ENCODE results near the gene BORCS8. TPM values are rescaled to one million over a fixed set of nuclear protein-coding genes. Genes with fewer than 3 reads are reported as not detected.

Gene BORCS8
- total and polyA plus RNA-seq, 7 experiments from 2014 or later: 21.9 to 48.2 (median 28.1) TPM

- ChIA-PET POLR2A (interaction anchor here (0.6 kb wide), 1 partner anchor 90 kb away, joined by 3 read pairs; no protein-coding TSS in a partner anchor), CTCF (no interaction called here)
- Mint-ChIP-seq H3K9me3 (peaks cover 0 to 5% (median 0%) of the 10 kb centered on the region in 11 donors), H3K4me3 (no peak overlapping the region), H3K27ac (no peak overlapping the region), H3K27me3 (no peaks in the 10 kb centered on the region), H3K36me3 (peaks cover 4 to 23% (median 10%) of the 10 kb centered on the region in 5 donors), H3K4me1 (peaks cover 0 to 7% (median 2%) of the 10 kb centered on the region in 7 donors)
- no peaks in the 10 kb centered on the region for H3K27me3 ChIP-seq (ENCODE audit: control insufficient read depth in 2 of 2, insufficient read depth in 2 of 2, low read length in 2 of 2)
- peaks cover 0 to 14% (median 3%) of the 10 kb centered on the region in 3 experiments for H3K36me3 ChIP-seq (ENCODE audit: control insufficient read depth in 2 of 3, insufficient read depth in 3 of 3, low read length in 3 of 3)
- no peak overlapping the region for H3K27ac ChIP-seq (ENCODE audit: low read depth, low read length)
- no peaks in the 10 kb centered on the region for H3K9me3 ChIP-seq (ENCODE audit: control insufficient read depth in 2 of 3, low read length in 3 of 3)
- ATAC-seq (no peak), DNase-seq (no peak)
- intact Hi-C loops (cut with micrococcal nuclease): no loop called here
- H3K4me1 ChIP-seq (ENCODE audit: control insufficient read depth in 2 of 2, insufficient read depth in 2 of 2, low read length in 2 of 2): no peaks in the 10 kb centered on the region
- no peak overlapping the region for H3K4me3 ChIP-seq (ENCODE audit: low read length)
Observed at GRCh38 chr19:19160461-19161035, 31.4 kb downstream of the BORCS8 start.

- Histone ChIP-seq H3K27ac (ENCODE audit: low read depth, low read length) (no peak overlapping the region), H3K36me3 (ENCODE audit: control insufficient read depth in 2 of 3, insufficient read depth in 3 of 3, low read length in 3 of 3) (peaks cover 0 to 19% (median 3%) of the 10 kb centered on the region in 3 experiments), H3K4me1 (ENCODE audit: control insufficient read depth in 2 of 2, insufficient read depth in 2 of 2, low read length in 2 of 2) (no peaks in the 10 kb centered on the region), H3K27me3 (ENCODE audit: control insufficient read depth in 2 of 2, insufficient read depth in 2 of 2, low read length in 2 of 2) (no peaks in the 10 kb centered on the region), H3K4me3 (ENCODE audit: low read length) (no peak overlapping the region), H3K9me3 (ENCODE audit: control insufficient read depth in 2 of 3, low read length in 3 of 3) (no peaks in the 10 kb centered on the region)
- Mint-ChIP-seq H3K9me3 (peaks cover 0 to 5% (median 0%) of the 10 kb centered on the region in 11 donors), H3K27ac (no peak overlapping the region), H3K27me3 (no peaks in the 10 kb centered on the region), H3K36me3 (peaks cover 4 to 28% (median 12%) of the 10 kb centered on the region in 5 donors), H3K4me1 (peaks cover 0 to 7% (median under 1%) of the 10 kb centered on the region in 7 donors), H3K4me3 (no peak overlapping the region)
- ATAC-seq (no peak), DNase-seq (no peak)
- intact Hi-C loops (cut with micrococcal nuclease): no loop called here
- ChIA-PET POLR2A (no interaction called here), CTCF (no interaction called here)
Observed at GRCh38 chr19:19159534-19159933, 32.4 kb downstream of the BORCS8 start.

- peaks cover 4 to 30% (median 12%) of the 10 kb centered on the region in 5 donors for H3K36me3 Mint-ChIP-seq
- H3K4me1 Mint-ChIP-seq: peaks cover 0 to 7% (median 2%) of the 10 kb centered on the region in 7 donors
- intact Hi-C loops (cut with micrococcal nuclease): no loop called here
- peaks cover 0 to 19% (median 3%) of the 10 kb centered on the region in 3 experiments for H3K36me3 ChIP-seq (ENCODE audit: control insufficient read depth in 2 of 3, insufficient read depth in 3 of 3, low read length in 3 of 3)
- H3K27ac ChIP-seq (ENCODE audit: low read depth, low read length): no peak overlapping the region
- ATAC-seq (no peak), DNase-seq (no peak)
- no peak overlapping the region for H3K27ac Mint-ChIP-seq
- H3K4me3 ChIP-seq (ENCODE audit: low read length): no peak overlapping the region
- ChIA-PET POLR2A (interaction anchor here (0.7 kb wide), 1 partner anchor 1602 kb away, joined by 3 read pairs; no protein-coding TSS in a partner anchor), CTCF (interaction anchor here (1.0 to 1.3 kb wide), 3 partner anchors 9 to 15 kb away, joined by 3 read pairs; no protein-coding TSS in a partner anchor)
- no peaks in the 10 kb centered on the region for H3K27me3 ChIP-seq (ENCODE audit: control insufficient read depth in 2 of 2, insufficient read depth in 2 of 2, low read length in 2 of 2)
- no peaks in the 10 kb centered on the region for H3K9me3 ChIP-seq (ENCODE audit: control insufficient read depth in 2 of 3, low read length in 3 of 3)
- H3K4me1 ChIP-seq (ENCODE audit: control insufficient read depth in 2 of 2, insufficient read depth in 2 of 2, low read length in 2 of 2): no peaks in the 10 kb centered on the region
- no peak overlapping the region for H3K4me3 Mint-ChIP-seq
- no peaks in the 10 kb centered on the region for H3K27me3 Mint-ChIP-seq
- H3K9me3 Mint-ChIP-seq: peaks cover 0 to 5% (median 0%) of the 10 kb centered on the region in 11 donors
Observed at GRCh38 chr19:19157808-19158207, 34.1 kb downstream of the BORCS8 start.

- Mint-ChIP-seq H3K27me3 (no peaks in the 10 kb centered on the region), H3K27ac (peak overlapping the region in 2 of 9 donors; percentile 45 to 67), H3K9me3 (peaks cover 0 to 5% (median 0%) of the 10 kb centered on the region in 11 donors), H3K36me3 (peaks cover 4 to 30% (median 12%) of the 10 kb centered on the region in 5 donors), H3K4me3 (no peak overlapping the region), H3K4me1 (peaks cover 0 to 2% (median 0%) of the 10 kb centered on the region in 7 donors)
- CTCF ChIA-PET: interaction anchor here (1.2 kb wide), 1 partner anchor 10 kb away, joined by 3 read pairs; no protein-coding TSS in a partner anchor
- Histone ChIP-seq H3K4me1 (ENCODE audit: control insufficient read depth in 2 of 2, insufficient read depth in 2 of 2, low read length in 2 of 2) (no peaks in the 10 kb centered on the region), H3K9me3 (ENCODE audit: control insufficient read depth in 2 of 3, low read length in 3 of 3) (no peaks in the 10 kb centered on the region), H3K36me3 (ENCODE audit: control insufficient read depth in 2 of 3, insufficient read depth in 3 of 3, low read length in 3 of 3) (peaks cover 0 to 19% (median 3%) of the 10 kb centered on the region in 3 experiments), H3K27me3 (ENCODE audit: control insufficient read depth in 2 of 2, insufficient read depth in 2 of 2, low read length in 2 of 2) (no peaks in the 10 kb centered on the region), H3K4me3 (ENCODE audit: low read length) (no peak overlapping the region), H3K27ac (ENCODE audit: low read depth, low read length) (no peak overlapping the region)
- DNase-seq (no peak), ATAC-seq (no peak)
- intact Hi-C loops (cut with micrococcal nuclease): no loop called here
- POLR2A ChIA-PET: interaction anchor here (0.6 kb wide), 1 partner anchor 595 kb away, joined by 3 read pairs; no protein-coding TSS in a partner anchor
Observed at GRCh38 chr19:19155495-19156219, 36.3 kb downstream of the BORCS8 start.

- ATAC-seq (no peak), DNase-seq (no peak)
- Histone ChIP-seq H3K36me3 (ENCODE audit: control insufficient read depth in 2 of 3, insufficient read depth in 3 of 3, low read length in 3 of 3) (peaks cover 0 to 22% (median 3%) of the 10 kb centered on the region in 3 experiments), H3K9me3 (ENCODE audit: control insufficient read depth in 2 of 3, low read length in 3 of 3) (no peaks in the 10 kb centered on the region), H3K4me3 (ENCODE audit: low read length) (no peak overlapping the region), H3K27ac (ENCODE audit: low read depth, low read length) (no peak overlapping the region), H3K4me1 (ENCODE audit: control insufficient read depth in 2 of 2, insufficient read depth in 2 of 2, low read length in 2 of 2) (no peaks in the 10 kb centered on the region), H3K27me3 (ENCODE audit: control insufficient read depth in 2 of 2, insufficient read depth in 2 of 2, low read length in 2 of 2) (no peaks in the 10 kb centered on the region)
- Mint-ChIP-seq H3K9me3 (peaks cover 0 to 5% (median 0%) of the 10 kb centered on the region in 11 donors), H3K27me3 (no peaks in the 10 kb centered on the region), H3K27ac (peak overlapping the region in 1 of 9 donors; percentile 45), H3K4me1 (peaks cover 0 to 2% (median 0%) of the 10 kb centered on the region in 7 donors), H3K4me3 (no peak overlapping the region), H3K36me3 (peaks cover 4 to 30% (median 12%) of the 10 kb centered on the region in 5 donors)
- CTCF ChIA-PET: interaction anchor here (1.2 kb wide), 1 partner anchor 10 kb away, joined by 3 read pairs; no protein-coding TSS in a partner anchor
- intact Hi-C loops (cut with micrococcal nuclease): no loop called here
- POLR2A ChIA-PET: no interaction called here
Observed at GRCh38 chr19:19154768-19155494, 37.0 kb downstream of the BORCS8 start.

GRCh38 chr19:19152668-19153384 is 39.1 kb downstream of the BORCS8 start:
- H3K36me3 ChIP-seq (ENCODE audit: control insufficient read depth in 2 of 3, insufficient read depth in 3 of 3, low read length in 3 of 3): peaks cover 0 to 36% (median 0%) of the 10 kb centered on the region in 3 experiments
- no peaks in the 10 kb centered on the region for H3K27me3 ChIP-seq (ENCODE audit: control insufficient read depth in 2 of 2, insufficient read depth in 2 of 2, low read length in 2 of 2)
- H3K9me3 Mint-ChIP-seq: peaks cover 0 to 5% (median 0%) of the 10 kb centered on the region in 11 donors
- no peak overlapping the region for H3K4me3 Mint-ChIP-seq
- ChIA-PET CTCF (no interaction called here), POLR2A (no interaction called here)
- peaks cover 0 to 2% (median 0%) of the 10 kb centered on the region in 7 donors for H3K4me1 Mint-ChIP-seq
- no peaks in the 10 kb centered on the region for H3K27me3 Mint-ChIP-seq
- ATAC-seq: no peak
- no peak overlapping the region for H3K4me3 ChIP-seq (ENCODE audit: low read length)
- no peaks in the 10 kb centered on the region for H3K9me3 ChIP-seq (ENCODE audit: control insufficient read depth in 2 of 3, low read length in 3 of 3)
- H3K27ac ChIP-seq (ENCODE audit: low read depth, low read length): no peak overlapping the region
- no peaks in the 10 kb centered on the region for H3K4me1 ChIP-seq (ENCODE audit: control insufficient read depth in 2 of 2, insufficient read depth in 2 of 2, low read length in 2 of 2)
- no peak overlapping the region for H3K27ac Mint-ChIP-seq
- no peak for DNase-seq
- peaks cover 4 to 33% (median 12%) of the 10 kb centered on the region in 5 donors for H3K36me3 Mint-ChIP-seq
- intact Hi-C loops (cut with micrococcal nuclease): no loop called here
